ENCODE results near the gene MATN4. TPM values are rescaled to one million over a fixed set of nuclear protein-coding genes. Genes with fewer than 3 reads are reported as not detected.

The MATN4 gene
- total RNA-seq, 2 experiments from 2014 or later: 0.38 TPM; not detected in 1

GRCh38 chr20:45305262-45305661 lies 2.8 kb downstream of the MATN4 start:
- Histone ChIP-seq H3K27ac (ENCODE audit: low read depth, low read length, poor library complexity, severe bottlenecking) (no peak overlapping the region), H3K36me3 (ENCODE audit: insufficient read depth, low read length) (no peaks in the 10 kb centered on the region), H3K9me3 (ENCODE audit: low read length) (no peaks in the 10 kb centered on the region), H3K4me1 (ENCODE audit: insufficient read depth, low read length, poor library complexity, severe bottlenecking) (no peaks in the 10 kb centered on the region), H3K79me2 (ENCODE audit: insufficient read depth, low read depth, low read length) (no peaks in the 10 kb centered on the region), H3K9me2 (ENCODE audit: insufficient read depth, low read length) (no peaks in the 10 kb centered on the region), H2AFZ (ENCODE audit: low read length) (no peak overlapping the region), H3K4me3 (ENCODE audit: low read depth, low read length, poor library complexity, severe bottlenecking) (no peak overlapping the region), H4K20me1 (ENCODE audit: insufficient read depth, low read length) (no peaks in the 10 kb centered on the region), H3K4me2 (ENCODE audit: low read length) (no peak overlapping the region)
- ChIA-PET CTCF (ENCODE audit: unreplicated experiment) (no interaction called here), POLR2A (no interaction called here)
- BruUV-seq (replicated peaks): no TSS peak
- no peak for DNase-seq (ENCODE audit: low spot score)
- TF ChIP-seq CTCF (conservative IDR thresholded peaks at IDR 0.05; ENCODE audit: low read length) (no peak), EZH2phosphoT487 (IDR thresholded peaks at IDR 0.05; ENCODE audit: borderline replicate concordance, low read depth, low read length) (no peak)
- intact Hi-C loops (cut with micrococcal nuclease; ENCODE audit: unreplicated experiment): no loop called here

- Histone ChIP-seq H3K4me3 (ENCODE audit: low read depth, low read length, poor library complexity, severe bottlenecking) (no peak overlapping the region), H3K9me3 (ENCODE audit: low read length) (no peaks in the 10 kb centered on the region), H2AFZ (ENCODE audit: low read length) (no peak overlapping the region), H3K36me3 (ENCODE audit: insufficient read depth, low read length) (no peaks in the 10 kb centered on the region), H3K79me2 (ENCODE audit: insufficient read depth, low read depth, low read length) (no peaks in the 10 kb centered on the region), H3K4me2 (ENCODE audit: low read length) (no peak overlapping the region), H3K9me2 (ENCODE audit: insufficient read depth, low read length) (no peaks in the 10 kb centered on the region), H3K4me1 (ENCODE audit: insufficient read depth, low read length, poor library complexity, severe bottlenecking) (no peaks in the 10 kb centered on the region), H4K20me1 (ENCODE audit: insufficient read depth, low read length) (no peaks in the 10 kb centered on the region), H3K27ac (ENCODE audit: low read depth, low read length, poor library complexity, severe bottlenecking) (no peak overlapping the region)
- no peak for DNase-seq (ENCODE audit: low spot score)
- ChIA-PET CTCF (ENCODE audit: unreplicated experiment) (no interaction called here), POLR2A (no interaction called here)
- BruUV-seq (replicated peaks): no TSS peak
- intact Hi-C loops (cut with micrococcal nuclease; ENCODE audit: unreplicated experiment): no loop called here
- TF ChIP-seq CTCF (conservative IDR thresholded peaks at IDR 0.05; ENCODE audit: low read length) (no peak), EZH2phosphoT487 (IDR thresholded peaks at IDR 0.05; ENCODE audit: borderline replicate concordance, low read depth, low read length) (no peak)
These were observed 3.6 kb downstream of the MATN4 start for GRCh38 chr20:45304464-45304999.

- Histone ChIP-seq H3K4me3 (ENCODE audit: low read depth, low read length, poor library complexity, severe bottlenecking) (no peak overlapping the region), H3K9me3 (ENCODE audit: low read length) (no peaks in the 10 kb centered on the region), H3K79me2 (ENCODE audit: insufficient read depth, low read depth, low read length) (no peaks in the 10 kb centered on the region), H3K36me3 (ENCODE audit: insufficient read depth, low read length) (no peaks in the 10 kb centered on the region), H3K9me2 (ENCODE audit: insufficient read depth, low read length) (no peaks in the 10 kb centered on the region), H3K27ac (ENCODE audit: low read depth, low read length, poor library complexity, severe bottlenecking) (no peak overlapping the region), H4K20me1 (ENCODE audit: insufficient read depth, low read length) (no peaks in the 10 kb centered on the region), H3K4me1 (ENCODE audit: insufficient read depth, low read length, poor library complexity, severe bottlenecking) (no peaks in the 10 kb centered on the region), H3K4me2 (ENCODE audit: low read length) (no peak overlapping the region), H2AFZ (ENCODE audit: low read length) (no peak overlapping the region)
- intact Hi-C loops (cut with micrococcal nuclease; ENCODE audit: unreplicated experiment): no loop called here
- ChIA-PET CTCF (ENCODE audit: unreplicated experiment) (no interaction called here), POLR2A (no interaction called here)
- BruUV-seq (replicated peaks): no TSS peak
- TF ChIP-seq CTCF (conservative IDR thresholded peaks at IDR 0.05; ENCODE audit: low read length): no peak
- no peak for DNase-seq (ENCODE audit: low spot score)
These were observed 4.3 kb downstream of the MATN4 start for GRCh38 chr20:45303586-45304463.
